ENCODE measurements around the gene BZW1.

- TF ChIP-seq CTCF (conservative IDR thresholded peaks at IDR 0.05; ENCODE audit: low read depth, low read length) = no peak
- TF ChIP-seq POLR2A (IDR thresholded peaks at IDR 0.05; ENCODE audit: low read depth, low read length) = no peak
- TF ChIP-seq MAFK (IDR thresholded peaks at IDR 0.05; ENCODE audit: low read depth, low read length) = no peak
- TF ChIP-seq RAD21 (IDR thresholded peaks at IDR 0.05; ENCODE audit: low read length) = no peak
- TF ChIP-seq FOS (IDR thresholded peaks at IDR 0.05; ENCODE audit: low read depth, low read length) = no peak
- no peak for TF ChIP-seq MAZ (IDR thresholded peaks at IDR 0.05; ENCODE audit: borderline replicate concordance, low read depth, low read length)
- TF ChIP-seq RCOR1 (IDR thresholded peaks at IDR 0.05; ENCODE audit: insufficient replicate concordance, low read length) = no peak
- TF ChIP-seq MXI1 (IDR thresholded peaks at IDR 0.05; ENCODE audit: borderline replicate concordance, low read depth, low read length) = no peak
Measured at GRCh38 chr2:200800458-200800857, 11.3 kb upstream of the BZW1 start.
